ENCODE measurements around the gene PALLD.

GRCh38 chr4:168612450-168613135 lies 115.7 kb downstream of the PALLD start:
- TF ChIP-seq GATA2 (IDR thresholded peaks at IDR 0.05; ENCODE audit: low read depth, low read length) (no peak), GATA3 (IDR thresholded peaks at IDR 0.05; ENCODE audit: low read depth, low read length) (no peak)
